ENCODE measurements around the gene DENND2A. TPM values are rescaled to one million over a fixed set of nuclear protein-coding genes. Genes with fewer than 3 reads are reported as not detected.

The DENND2A gene
- total RNA-seq, 6 donors from 2014 or later, result 4.1 to 27.8 (median 12.1) TPM

- DNase-seq (no peak), ATAC-seq (ENCODE audit: low FRiP score in 2 of 2) (peak in 1 of 2 donors; percentile 57)
- Histone ChIP-seq H3K36me3 (no peaks in the 10 kb centered on the region), H3K27ac (no peak overlapping the region), H3K27me3 (no peaks in the 10 kb centered on the region), H3K9me3 (no peaks in the 10 kb centered on the region), H3K4me1 (no peaks in the 10 kb centered on the region), H3K4me3 (no peak overlapping the region)
- TF ChIP-seq EP300 (IDR thresholded peaks at IDR 0.05), result no peak
- TF ChIP-seq POLR2AphosphoS5 (IDR thresholded peaks at IDR 0.05), result no peak
- no peak for TF ChIP-seq POLR2A (IDR thresholded peaks at IDR 0.05)
- no peak for TF ChIP-seq CTCF (IDR thresholded peaks at IDR 0.05)
- 77 to 88% methylated on average over 5 of the region's 5 CpGs for WGBS, 2 donors
Measured at GRCh38 chr7:140618306-140618705, 22.3 kb downstream of the DENND2A start.

GRCh38 chr7:140617081-140617480, 23.5 kb downstream of the DENND2A start:
- no peak for TF ChIP-seq POLR2A (IDR thresholded peaks at IDR 0.05)
- TF ChIP-seq EP300 (IDR thresholded peaks at IDR 0.05), result no peak
- no peaks in the 10 kb centered on the region for H3K27me3 ChIP-seq
- 91 to 92% methylated on average over 6 to 7 of the region's 7 CpGs for WGBS, 2 donors
- no peaks in the 10 kb centered on the region for H3K36me3 ChIP-seq
- no peak overlapping the region for H3K4me3 ChIP-seq
- H3K27ac ChIP-seq, result no peak overlapping the region
- no peaks in the 10 kb centered on the region for H3K4me1 ChIP-seq
- DNase-seq, result no peak
- no peak for ATAC-seq (ENCODE audit: low FRiP score in 2 of 2)
- H3K9me3 ChIP-seq, result no peaks in the 10 kb centered on the region

- Histone ChIP-seq H3K27ac (no peak overlapping the region), H3K27me3 (no peaks in the 10 kb centered on the region), H3K4me3 (no peak overlapping the region), H3K4me1 (peaks cover 0 to under 1% (median 0%) of the 10 kb centered on the region in 4 donors), H3K36me3 (no peaks in the 10 kb centered on the region), H3K9me3 (no peaks in the 10 kb centered on the region)
- no peak for TF ChIP-seq CTCF (IDR thresholded peaks at IDR 0.05)
- no peak for TF ChIP-seq EP300 (IDR thresholded peaks at IDR 0.05)
- no peak for TF ChIP-seq POLR2A (IDR thresholded peaks at IDR 0.05)
- no peak for TF ChIP-seq POLR2AphosphoS5 (IDR thresholded peaks at IDR 0.05)
- ATAC-seq (ENCODE audit: low FRiP score in 2 of 2), result no peak
- 66 to 94% methylated on average over 4 of the region's 4 CpGs for WGBS, 2 donors
- DNase-seq, result no peak
Measured at GRCh38 chr7:140616328-140616727, 24.3 kb downstream of the DENND2A start.

GRCh38 chr7:140611641-140612040, 29.0 kb downstream of the DENND2A start:
- no peak for TF ChIP-seq CTCF (IDR thresholded peaks at IDR 0.05)
- no peak for TF ChIP-seq POLR2A (IDR thresholded peaks at IDR 0.05)
- TF ChIP-seq EP300 (IDR thresholded peaks at IDR 0.05), result no peak
- TF ChIP-seq POLR2AphosphoS5 (IDR thresholded peaks at IDR 0.05), result no peak
- no peaks in the 10 kb centered on the region for H3K27me3 ChIP-seq
- 77 to 88% methylated on average over 8 of the region's 8 CpGs for WGBS, 2 donors
- ATAC-seq (ENCODE audit: low FRiP score in 2 of 2) (no peak), DNase-seq (no peak)
- no peaks in the 10 kb centered on the region for H3K9me3 ChIP-seq
- no peak overlapping the region for H3K27ac ChIP-seq
- no peaks in the 10 kb centered on the region for H3K36me3 ChIP-seq
- H3K4me1 ChIP-seq, result peaks cover 0 to 9% (median 6%) of the 10 kb centered on the region in 4 donors
- no peak overlapping the region for H3K4me3 ChIP-seq

GRCh38 chr7:140610204-140611165, 30.1 kb downstream of the DENND2A start:
- Histone ChIP-seq H3K36me3 (no peaks in the 10 kb centered on the region), H3K4me1 (peaks cover 0 to 9% (median 6%) of the 10 kb centered on the region in 4 donors), H3K4me3 (no peak overlapping the region), H3K9me3 (no peaks in the 10 kb centered on the region), H3K27ac (no peak overlapping the region), H3K27me3 (no peaks in the 10 kb centered on the region)
- WGBS, 2 donors, result 73 to 78% methylated on average over 12 of the region's 12 CpGs
- ATAC-seq (ENCODE audit: low FRiP score in 2 of 2) (peak in 1 of 2 donors; percentile 28), DNase-seq (no peak)
- TF ChIP-seq POLR2A (IDR thresholded peaks at IDR 0.05), result no peak
- TF ChIP-seq EP300 (IDR thresholded peaks at IDR 0.05), result no peak
- no peak for TF ChIP-seq CTCF (IDR thresholded peaks at IDR 0.05)
- no peak for TF ChIP-seq POLR2AphosphoS5 (IDR thresholded peaks at IDR 0.05)
